Measurements from ENCODE around the gene KLF11.
A peak's percentile ranks its signal among the peaks of the same experiment; 100 is the strongest.

KLF11 gene

DNA sequence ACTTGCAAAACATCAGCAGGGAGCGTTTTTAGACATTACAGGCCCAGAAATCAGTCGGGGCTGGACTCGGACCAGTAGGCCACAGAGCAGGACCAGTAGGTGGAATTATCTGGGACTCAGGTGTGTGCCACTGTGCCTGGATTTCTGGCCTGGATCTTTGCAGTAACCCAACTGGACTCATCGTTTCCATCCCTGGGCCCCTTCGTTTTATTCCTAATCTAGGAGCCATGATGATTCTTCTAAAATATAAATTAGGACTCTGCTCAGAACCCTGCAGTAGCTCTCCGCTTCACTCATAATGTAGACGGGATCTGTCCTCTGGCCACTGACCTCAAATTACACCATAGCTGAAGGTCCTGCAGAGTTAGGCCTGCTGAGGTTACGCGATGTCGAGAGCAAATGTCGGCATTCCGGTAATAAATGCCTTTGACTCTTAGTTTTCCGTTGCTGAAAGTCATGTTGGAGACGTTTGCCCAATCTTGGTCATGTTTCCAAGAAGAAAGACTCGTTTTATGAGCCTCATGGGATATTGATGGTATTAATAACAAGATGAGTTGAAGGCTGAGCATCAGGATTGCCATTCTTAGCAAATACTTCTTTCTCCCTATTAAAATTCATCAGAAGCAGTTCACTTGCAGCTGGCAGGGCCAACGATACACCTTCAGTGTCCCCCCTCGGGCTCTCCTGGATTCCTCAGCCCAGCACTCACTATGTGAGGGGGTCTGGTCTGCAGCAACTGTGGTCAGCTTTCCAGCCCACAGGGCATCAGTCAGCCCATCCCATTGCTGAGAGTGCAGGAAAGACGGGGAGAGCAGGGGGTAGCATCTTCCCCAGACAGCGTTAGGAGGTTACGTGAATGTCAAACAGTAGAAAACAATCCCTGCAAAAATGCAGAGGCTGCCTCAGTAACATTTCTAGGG, 39.9 kb upstream of the KLF11 start:
- Histone ChIP-seq H3K27me3 (ENCODE audit: insufficient read depth, low read depth, severe bottlenecking) (no peaks in the 10 kb centered on the region), H3K36me3 (peaks cover 47% of the 10 kb centered on the region), H3K9me3 (ENCODE audit: severe bottlenecking) (no peaks in the 10 kb centered on the region), H3K27ac (no peak overlapping the region), H3K4me3 (ENCODE audit: low read depth, low read length) (no peak overlapping the region)
- peak; percentile 3 for DNase-seq
- TF ChIP-seq, protein P1, sequence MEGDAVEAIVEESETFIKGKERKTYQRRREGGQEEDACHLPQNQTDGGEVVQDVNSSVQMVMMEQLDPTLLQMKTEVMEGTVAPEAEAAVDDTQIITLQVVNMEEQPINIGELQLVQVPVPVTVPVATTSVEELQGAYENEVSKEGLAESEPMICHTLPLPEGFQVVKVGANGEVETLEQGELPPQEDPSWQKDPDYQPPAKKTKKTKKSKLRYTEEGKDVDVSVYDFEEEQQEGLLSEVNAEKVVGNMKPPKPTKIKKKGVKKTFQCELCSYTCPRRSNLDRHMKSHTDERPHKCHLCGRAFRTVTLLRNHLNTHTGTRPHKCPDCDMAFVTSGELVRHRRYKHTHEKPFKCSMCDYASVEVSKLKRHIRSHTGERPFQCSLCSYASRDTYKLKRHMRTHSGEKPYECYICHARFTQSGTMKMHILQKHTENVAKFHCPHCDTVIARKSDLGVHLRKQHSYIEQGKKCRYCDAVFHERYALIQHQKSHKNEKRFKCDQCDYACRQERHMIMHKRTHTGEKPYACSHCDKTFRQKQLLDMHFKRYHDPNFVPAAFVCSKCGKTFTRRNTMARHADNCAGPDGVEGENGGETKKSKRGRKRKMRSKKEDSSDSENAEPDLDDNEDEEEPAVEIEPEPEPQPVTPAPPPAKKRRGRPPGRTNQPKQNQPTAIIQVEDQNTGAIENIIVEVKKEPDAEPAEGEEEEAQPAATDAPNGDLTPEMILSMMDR (IDR thresholded peaks at IDR 0.05; ENCODE audit: low read depth, low read length), result no peak

DNA sequence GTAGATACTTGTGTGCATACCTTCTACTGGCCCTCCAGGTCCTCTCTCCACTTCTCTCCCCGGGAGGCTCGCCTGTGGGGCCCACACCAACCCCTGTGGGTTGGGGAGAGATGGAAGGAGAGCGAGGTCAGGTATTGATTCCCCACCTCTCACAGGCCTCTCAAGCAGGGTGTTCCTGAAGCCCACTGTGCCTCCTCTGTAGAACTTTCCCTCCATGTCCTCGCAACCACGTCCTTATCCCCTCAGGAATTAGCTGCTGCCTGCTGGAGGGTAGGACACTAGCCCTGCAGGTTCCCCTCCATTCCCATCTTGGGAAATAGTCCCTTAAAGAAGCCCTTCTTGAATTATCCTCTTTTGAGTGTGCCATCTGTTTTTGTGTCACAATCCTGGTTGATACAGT, 38.9 kb upstream of the KLF11 start:
- no peaks in the 10 kb centered on the region for H3K27me3 ChIP-seq (ENCODE audit: insufficient read depth, low read depth, severe bottlenecking)
- DNase-seq, result peak; percentile 5
- H3K4me3 ChIP-seq (ENCODE audit: low read depth, low read length), result no peak overlapping the region
- TF ChIP-seq, protein P1 (IDR thresholded peaks at IDR 0.05; ENCODE audit: low read depth, low read length), result no peak
- peaks cover 40% of the 10 kb centered on the region for H3K36me3 ChIP-seq
- no peak overlapping the region for H3K27ac ChIP-seq
- H3K9me3 ChIP-seq (ENCODE audit: severe bottlenecking), result no peaks in the 10 kb centered on the region

DNA sequence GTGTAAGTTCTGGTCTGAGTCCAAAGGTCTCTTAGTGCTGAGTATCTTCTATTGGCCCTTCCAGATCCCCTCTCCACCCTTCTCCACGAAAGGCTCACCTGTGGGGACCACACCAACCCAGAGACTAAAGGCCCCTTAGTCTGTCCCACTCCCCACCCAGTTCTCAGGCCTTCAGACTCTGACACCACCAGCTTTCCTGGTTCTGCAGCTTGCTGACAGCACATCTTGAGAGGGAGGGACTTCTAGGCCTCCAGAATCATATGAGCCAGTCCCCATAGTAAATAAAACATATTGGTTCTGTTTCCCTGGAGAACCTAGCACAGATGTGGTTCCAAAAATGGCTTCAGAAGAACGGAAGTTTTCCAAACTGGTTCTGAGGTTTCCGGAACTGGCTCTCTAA, 38.5 kb upstream of the KLF11 start:
- TF ChIP-seq, protein P1 (IDR thresholded peaks at IDR 0.05; ENCODE audit: low read depth, low read length), result no peak

DNA sequence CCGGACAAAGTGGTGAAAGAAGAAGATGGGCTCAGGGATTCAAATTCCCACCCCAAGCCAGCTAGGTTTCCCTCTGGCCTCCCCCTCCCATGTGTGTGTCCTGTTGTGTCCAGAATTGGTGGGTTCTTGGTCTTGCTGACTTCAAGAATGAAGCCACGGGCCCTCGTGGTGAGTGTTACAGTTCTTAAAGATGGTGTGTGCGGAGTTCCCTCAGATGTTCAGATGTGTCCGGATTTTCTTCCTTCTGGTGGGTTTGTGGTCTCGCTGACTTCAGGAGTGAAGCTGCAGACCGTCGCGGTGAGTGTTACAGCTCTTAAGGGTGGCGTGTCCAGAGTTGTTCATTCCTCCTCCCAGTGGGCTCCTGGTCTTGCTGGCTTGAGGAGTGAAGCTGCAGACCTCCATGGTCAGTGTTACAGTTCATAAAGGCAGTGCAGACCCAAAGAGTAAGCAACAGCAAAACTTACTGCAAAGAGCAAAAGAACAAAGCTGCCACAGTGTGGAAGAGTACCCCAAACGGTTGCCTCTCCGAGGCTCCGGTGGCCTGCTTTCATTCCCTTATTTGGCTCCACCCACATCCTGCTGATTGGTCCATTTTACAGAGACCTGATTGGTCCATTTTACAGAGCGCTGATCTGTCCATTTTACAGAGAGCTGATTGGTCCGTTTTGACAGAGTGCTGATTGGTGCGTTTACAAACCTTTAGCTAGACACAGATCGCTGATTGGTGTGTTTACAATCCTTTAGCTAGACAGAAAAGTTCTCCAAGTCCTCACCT, 37.7 kb upstream of the KLF11 start:
- no peaks in the 10 kb centered on the region for H3K9me3 ChIP-seq (ENCODE audit: severe bottlenecking)
- DNase-seq, result peak; percentile 4
- no peak overlapping the region for H3K4me3 ChIP-seq (ENCODE audit: low read depth, low read length)
- TF ChIP-seq, protein P1 (IDR thresholded peaks at IDR 0.05; ENCODE audit: low read depth, low read length), result no peak
- H3K36me3 ChIP-seq, result peaks cover 28% of the 10 kb centered on the region
- H3K27me3 ChIP-seq (ENCODE audit: insufficient read depth, low read depth, severe bottlenecking), result no peaks in the 10 kb centered on the region
- H3K27ac ChIP-seq, result no peak overlapping the region

More for the DNA sequence above, 38.5 kb upstream of the KLF11 start:
- Histone ChIP-seq H3K9me3 (ENCODE audit: severe bottlenecking) (no peaks in the 10 kb centered on the region), H3K4me3 (ENCODE audit: low read depth, low read length) (no peak overlapping the region), H3K27me3 (ENCODE audit: insufficient read depth, low read depth, severe bottlenecking) (no peaks in the 10 kb centered on the region), H3K27ac (no peak overlapping the region), H3K36me3 (peaks cover 36% of the 10 kb centered on the region)
- peak; percentile 2 for DNase-seq

DNA sequence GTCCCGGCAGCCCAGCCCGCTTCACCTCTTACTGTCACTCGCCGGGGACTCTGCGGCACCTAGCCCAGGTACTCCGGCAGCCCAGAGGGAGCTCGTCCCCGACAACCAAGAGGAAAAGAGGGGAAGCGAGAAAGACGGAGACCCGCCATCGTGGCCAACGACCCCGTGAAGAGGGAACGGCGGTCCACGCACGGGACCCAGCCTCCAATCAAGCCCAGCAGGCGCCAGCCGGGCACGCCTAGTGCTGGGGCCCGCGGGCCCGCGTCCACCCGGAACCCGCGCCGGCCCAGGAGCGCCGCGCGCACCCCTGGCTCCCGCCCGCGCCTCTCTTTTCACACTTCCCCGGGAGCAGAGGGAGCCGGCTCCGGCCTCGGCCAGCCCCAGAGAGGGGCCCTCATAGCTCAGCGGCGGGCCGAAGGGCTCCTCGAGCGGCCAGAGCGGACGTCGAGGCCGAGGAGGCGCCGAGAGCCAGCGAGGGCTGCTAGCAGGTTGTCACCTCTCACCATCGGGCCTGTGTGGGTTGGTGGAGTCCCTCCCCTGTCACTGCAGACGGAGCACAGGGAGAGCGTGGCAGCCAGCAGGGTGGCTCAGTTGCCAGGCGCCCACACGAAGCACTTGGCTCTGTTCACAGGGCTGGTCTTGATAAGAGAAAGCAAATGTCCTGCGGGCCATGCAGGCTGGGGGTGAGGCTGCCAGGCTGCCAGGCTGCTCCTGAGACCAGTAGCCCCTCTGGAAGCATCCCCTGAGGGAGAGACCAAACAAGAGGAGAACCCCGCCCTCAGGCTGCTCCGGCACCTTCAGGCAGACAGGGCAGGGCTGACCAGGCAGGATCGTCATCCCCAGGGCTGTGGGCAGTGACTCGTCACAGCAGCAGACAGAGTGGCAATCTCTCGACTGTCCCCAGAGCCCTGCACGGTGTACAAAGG, 36.9 kb upstream of the KLF11 start:
- Histone ChIP-seq H3K27ac (peak overlapping the region; percentile 25), H3K4me3 (ENCODE audit: low read depth, low read length) (no peak overlapping the region), H3K27me3 (ENCODE audit: insufficient read depth, low read depth, severe bottlenecking) (no peaks in the 10 kb centered on the region), H3K9me3 (ENCODE audit: severe bottlenecking) (no peaks in the 10 kb centered on the region), H3K36me3 (peaks cover 21% of the 10 kb centered on the region)
- TF ChIP-seq, protein P1 (IDR thresholded peaks at IDR 0.05; ENCODE audit: low read depth, low read length), result no peak
- peak; percentile 16 for DNase-seq

Data from WERI-Rb-1 (cell line).